ENCODE measurements around the gene ANKS6.

DNA sequence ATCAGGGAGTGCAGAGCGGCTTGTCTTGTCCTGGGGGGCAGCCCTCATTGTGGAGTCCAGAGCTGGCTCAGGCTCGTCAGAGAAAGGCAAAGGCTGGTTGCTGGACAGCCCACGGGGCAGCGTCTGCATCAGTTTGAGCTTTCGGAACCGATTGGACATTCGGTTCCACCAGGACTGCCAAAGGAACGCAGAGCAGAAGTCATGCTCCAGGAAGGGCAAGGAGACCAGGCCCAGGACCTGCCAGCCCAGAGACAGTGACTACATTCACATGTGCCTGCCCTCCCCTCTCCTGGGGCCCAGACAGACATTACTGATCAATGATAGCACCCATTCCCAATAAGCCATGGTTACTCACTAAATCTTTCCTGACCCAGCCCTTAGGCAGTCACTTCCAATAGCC, 18.1 kb downstream of the ANKS6 start:
- TF ChIP-seq, protein P1, sequence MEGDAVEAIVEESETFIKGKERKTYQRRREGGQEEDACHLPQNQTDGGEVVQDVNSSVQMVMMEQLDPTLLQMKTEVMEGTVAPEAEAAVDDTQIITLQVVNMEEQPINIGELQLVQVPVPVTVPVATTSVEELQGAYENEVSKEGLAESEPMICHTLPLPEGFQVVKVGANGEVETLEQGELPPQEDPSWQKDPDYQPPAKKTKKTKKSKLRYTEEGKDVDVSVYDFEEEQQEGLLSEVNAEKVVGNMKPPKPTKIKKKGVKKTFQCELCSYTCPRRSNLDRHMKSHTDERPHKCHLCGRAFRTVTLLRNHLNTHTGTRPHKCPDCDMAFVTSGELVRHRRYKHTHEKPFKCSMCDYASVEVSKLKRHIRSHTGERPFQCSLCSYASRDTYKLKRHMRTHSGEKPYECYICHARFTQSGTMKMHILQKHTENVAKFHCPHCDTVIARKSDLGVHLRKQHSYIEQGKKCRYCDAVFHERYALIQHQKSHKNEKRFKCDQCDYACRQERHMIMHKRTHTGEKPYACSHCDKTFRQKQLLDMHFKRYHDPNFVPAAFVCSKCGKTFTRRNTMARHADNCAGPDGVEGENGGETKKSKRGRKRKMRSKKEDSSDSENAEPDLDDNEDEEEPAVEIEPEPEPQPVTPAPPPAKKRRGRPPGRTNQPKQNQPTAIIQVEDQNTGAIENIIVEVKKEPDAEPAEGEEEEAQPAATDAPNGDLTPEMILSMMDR (IDR thresholded peaks at IDR 0.05), result no peak
- TF ChIP-seq POLR2A (IDR thresholded peaks at IDR 0.05), result no peak
- TF ChIP-seq EP300 (IDR thresholded peaks at IDR 0.05), result no peak
